HL-60/S4 (cell line): Measurements from ENCODE around the gene HEMK1.

Experiments used
- in situ Hi-C: fragments of 300-500 bp; cut with MboI; formaldehyde crosslinking; loops from 2 replicates; pipeline ENCODE4 v1.14.3; 2022; ENCODE audit warnings: low sequenced_read_pairs

HEMK1 gene

GRCh38 chr3:50594253-50594785 is 25.0 kb downstream of the HEMK1 start:
- in situ Hi-C loops, result no loop called here

DNA sequence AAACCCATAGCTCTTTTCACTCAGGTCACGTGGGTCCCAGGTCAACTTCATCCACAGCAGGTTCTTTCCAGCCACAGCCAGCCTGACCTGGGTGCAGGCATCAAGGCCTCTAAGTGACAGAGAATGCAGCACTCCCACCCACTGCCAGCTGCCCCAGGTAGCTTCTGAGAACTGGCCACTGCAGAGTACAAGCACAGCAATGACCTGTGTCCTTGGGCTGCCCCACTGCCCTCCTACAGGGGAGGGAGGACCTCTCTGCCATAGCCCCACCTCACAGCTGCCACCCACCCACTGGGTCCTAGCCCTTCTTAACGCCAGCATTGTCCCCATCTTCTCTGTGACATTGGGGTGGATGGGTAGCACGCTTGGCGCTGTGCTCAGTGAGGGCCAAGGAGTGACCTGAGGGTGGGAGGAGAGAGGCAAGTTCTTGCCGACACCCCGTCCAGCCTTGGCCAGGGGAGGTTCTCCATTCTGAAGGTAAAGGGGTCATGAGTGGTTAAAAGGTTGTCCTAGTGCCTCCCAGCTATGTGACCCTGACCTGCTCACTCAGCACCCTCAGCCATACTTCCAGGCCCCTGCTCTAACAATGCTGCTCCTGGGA is 29.9 kb downstream of the HEMK1 start:
- in situ Hi-C loops, result no loop called here

GRCh38 chr3:50599716-50600118 is 30.4 kb downstream of the HEMK1 start:
- in situ Hi-C loops, result loop anchor here (25.0 kb wide), 1 partner anchor 763 kb away; no protein-coding TSS in a partner anchor

GRCh38 chr3:50600141-50600753 is 30.9 kb downstream of the HEMK1 start:
- in situ Hi-C loops, result loop anchor here (25.0 kb wide), 1 partner anchor 762 kb away; no protein-coding TSS in a partner anchor

- in situ Hi-C loops, result loop anchor here (25.0 kb wide), 1 partner anchor 761 kb away; no protein-coding TSS in a partner anchor
Observed at GRCh38 chr3:50600841-50601591, 31.7 kb downstream of the HEMK1 start.

- in situ Hi-C loops, result loop anchor here (25.0 kb wide), 1 partner anchor 760 kb away; no protein-coding TSS in a partner anchor
Observed at GRCh38 chr3:50602595-50603191, 33.4 kb downstream of the HEMK1 start.

DNA sequence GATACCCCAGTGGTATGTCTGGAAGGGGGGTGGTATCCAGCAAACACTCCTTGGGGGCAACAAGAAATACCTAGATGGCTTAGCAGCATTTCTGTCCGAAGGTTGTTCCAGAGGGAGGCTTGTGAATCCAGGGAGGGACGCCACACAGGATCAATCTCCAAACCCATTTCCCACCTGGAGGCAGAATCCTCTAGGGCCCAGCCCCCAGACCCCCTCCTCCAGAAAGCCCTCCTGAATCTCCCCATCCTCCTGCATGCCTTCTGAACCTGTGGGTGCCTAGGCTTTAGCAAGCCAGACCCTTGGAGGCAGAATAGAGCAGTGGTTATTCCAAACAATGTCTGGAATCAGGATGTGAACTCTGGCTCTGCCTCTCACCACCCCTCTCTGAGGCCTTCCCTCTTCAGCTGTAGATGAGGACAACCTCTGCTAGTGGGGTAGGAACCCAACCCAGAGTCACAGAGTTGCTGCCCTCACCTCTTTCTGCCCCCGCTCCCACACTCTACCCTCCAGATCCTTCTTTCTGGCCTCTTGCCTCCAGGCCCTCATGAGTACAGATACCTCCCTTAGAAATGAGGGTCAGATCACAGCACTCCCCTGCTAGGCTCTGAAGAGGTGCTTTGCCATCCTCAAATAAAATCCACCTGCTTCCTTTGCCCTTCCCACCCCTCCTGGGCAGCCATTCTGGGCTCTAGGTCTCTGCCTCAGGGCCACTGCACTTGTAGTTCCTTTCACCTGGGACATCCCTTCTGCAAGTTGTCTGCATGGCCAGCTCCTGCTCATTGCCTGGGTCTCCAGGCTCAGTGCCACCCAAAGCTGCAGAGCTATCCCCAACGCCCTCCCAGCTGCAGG is 34.2 kb downstream of the HEMK1 start:
- in situ Hi-C loops, result loop anchor here (25.0 kb wide), 1 partner anchor 759 kb away; no protein-coding TSS in a partner anchor

GRCh38 chr3:50604110-50604621 is 34.8 kb downstream of the HEMK1 start:
- in situ Hi-C loops, result loop anchor here (25.0 kb wide), 1 partner anchor 758 kb away; no protein-coding TSS in a partner anchor

- in situ Hi-C loops, result loop anchor here (25.0 kb wide), 1 partner anchor 757 kb away; no protein-coding TSS in a partner anchor
Observed at GRCh38 chr3:50604628-50605588, 35.6 kb downstream of the HEMK1 start.

DNA sequence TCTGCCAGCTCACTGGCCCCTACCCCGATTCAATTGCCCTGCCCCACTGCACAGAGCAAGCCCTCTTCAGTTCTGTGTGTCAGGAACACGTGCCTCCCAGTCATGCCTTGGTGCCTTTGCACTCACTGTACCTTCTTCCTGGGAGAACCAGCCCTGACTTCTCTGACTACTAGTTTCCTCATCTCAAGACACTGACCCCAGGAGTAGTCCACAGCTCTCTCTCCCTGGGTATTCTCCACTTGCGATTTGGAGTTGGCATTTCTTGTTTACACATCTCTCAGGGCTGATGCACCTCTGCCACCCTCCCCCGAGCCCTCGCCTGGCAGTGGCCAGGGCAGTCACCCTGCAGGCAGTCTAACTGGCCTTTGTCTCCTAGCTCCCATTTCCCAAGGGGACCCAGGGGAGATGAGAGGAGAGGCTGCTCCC is 36.6 kb downstream of the HEMK1 start:
- in situ Hi-C loops, result loop anchor here (25.0 kb wide), 1 partner anchor 756 kb away; no protein-coding TSS in a partner anchor

DNA sequence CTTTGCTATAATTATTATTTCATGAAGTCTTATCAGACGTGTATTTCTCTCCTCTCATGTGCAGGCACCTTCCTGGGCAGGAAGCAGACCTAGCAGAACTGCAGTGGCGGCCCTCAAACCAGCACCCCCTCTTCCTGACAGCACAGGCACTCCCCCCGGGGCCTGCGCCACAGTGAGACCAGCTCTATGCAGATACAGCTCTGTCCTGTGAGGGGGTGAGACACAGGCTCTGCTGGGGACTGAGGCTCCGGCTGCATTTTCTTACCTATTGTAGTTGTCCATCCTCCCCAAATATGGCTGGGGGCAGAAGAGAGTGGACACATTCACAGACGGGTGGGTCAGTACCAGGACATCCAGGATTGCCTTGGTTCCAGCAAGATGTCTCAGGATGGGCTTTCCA is 37.3 kb downstream of the HEMK1 start:
- in situ Hi-C loops, result loop anchor here (25.0 kb wide), 1 partner anchor 756 kb away; no protein-coding TSS in a partner anchor

GRCh38 chr3:50607271-50608091 is 38.2 kb downstream of the HEMK1 start:
- in situ Hi-C loops, result loop anchor here (25.0 kb wide), 1 partner anchor 755 kb away; no protein-coding TSS in a partner anchor

DNA sequence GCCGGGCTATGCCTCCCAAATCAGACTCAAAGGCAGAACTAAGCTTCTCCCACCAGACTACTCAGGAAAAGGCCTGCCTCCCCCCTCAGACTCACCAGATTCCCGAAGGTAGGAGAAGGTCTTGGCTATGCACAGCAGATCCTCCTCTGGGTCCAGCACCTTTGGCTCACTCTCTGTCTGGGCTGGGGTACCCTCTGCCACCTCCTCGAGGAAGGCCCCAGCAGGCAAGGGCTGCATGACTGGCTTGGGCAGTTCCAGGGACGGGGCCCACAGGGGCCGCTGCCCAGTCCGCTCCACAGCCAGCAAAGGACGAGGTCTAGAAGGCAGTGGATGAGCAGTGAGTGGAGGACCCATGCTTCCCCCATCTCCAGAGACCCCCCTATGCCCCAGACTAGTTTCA is 39.0 kb downstream of the HEMK1 start:
- in situ Hi-C loops, result loop anchor here (25.0 kb wide), 1 partner anchor 754 kb away; no protein-coding TSS in a partner anchor

GRCh38 chr3:50609071-50609762 is 39.9 kb downstream of the HEMK1 start:
- in situ Hi-C loops, result loop anchor here (25.0 kb wide), 1 partner anchor 753 kb away; no protein-coding TSS in a partner anchor

GRCh38 chr3:50609763-50610085 is 40.4 kb downstream of the HEMK1 start:
- in situ Hi-C loops, result loop anchor here (25.0 kb wide), 1 partner anchor 753 kb away; no protein-coding TSS in a partner anchor

DNA sequence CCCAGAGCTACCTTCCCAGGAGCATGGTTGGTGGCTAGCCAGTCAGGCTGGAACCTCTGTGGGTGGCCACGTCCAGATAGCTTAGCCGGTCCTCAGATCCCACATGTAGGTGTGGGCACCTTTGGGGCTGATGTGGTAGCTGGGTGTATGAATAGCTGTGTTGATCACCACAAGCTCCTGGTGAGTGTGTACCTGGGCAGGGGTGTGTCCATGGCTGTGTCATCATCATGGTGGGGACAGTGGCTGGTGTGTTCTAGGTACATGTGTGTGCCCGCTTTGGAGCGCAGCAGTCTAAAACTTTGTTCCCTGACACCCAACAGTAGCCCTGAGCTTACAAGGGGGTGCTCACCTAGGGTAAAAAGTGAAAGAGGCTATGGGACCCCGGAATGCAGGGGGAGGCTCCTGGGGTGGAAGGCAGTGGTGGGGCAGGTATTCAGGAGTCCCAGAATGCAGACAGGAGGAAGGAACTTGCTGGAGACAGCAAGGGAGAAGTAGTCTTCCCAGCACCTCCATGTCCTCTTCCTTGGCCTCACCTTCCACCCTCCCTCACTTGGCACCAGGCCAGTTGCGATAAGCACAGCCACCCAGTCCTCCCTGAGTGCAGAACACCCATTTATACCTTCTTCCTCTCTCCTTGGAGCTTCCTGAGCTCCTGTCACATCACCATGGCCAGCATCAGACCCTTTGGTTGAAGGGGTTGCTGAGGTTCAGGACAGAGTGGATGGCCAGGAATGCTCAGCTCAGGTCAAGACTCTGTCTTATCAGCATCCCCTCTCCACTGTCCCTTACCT is 41.1 kb downstream of the HEMK1 start:
- in situ Hi-C loops, result loop anchor here (25.0 kb wide), 1 partner anchor 752 kb away; no protein-coding TSS in a partner anchor
